Effector memory CD8-positive, alpha-beta T cell (primary cell): Measurements from ENCODE around the gene SPO11.
"Not testable (repeated sequence)": the region's sequence is repeated elsewhere in the genome, so short reads cannot be mapped to it uniquely, and the experiment has no call there.

Experiments used
- ATAC-seq: fragments of 150-1000 bp; cut with Tn5 transposase; replicated peaks from 2 replicates; pipeline ENCODE4 v1.10.0; 2021; ENCODE audit warnings: mild to moderate bottlenecking, moderate library complexity
- DNase-seq, 3 experiments: peaks; one replicate each; pipeline ENCODE4 v3.0.0; 2021
- H3K27ac Mint-ChIP-seq, 2 donors: one replicate each; pipeline ENCODE4 v1.8.0; 2022; ENCODE audit warnings: mild to moderate bottlenecking in 2 of 2, mixed read lengths in 2 of 2, moderate library complexity in 2 of 2
- H3K27me3 Mint-ChIP-seq, 2 donors: one replicate each; pipeline ENCODE4 v1.8.0; 2022; ENCODE audit warnings: mixed read lengths in 2 of 2
- H3K36me3 Mint-ChIP-seq: one replicate; pipeline ENCODE4 v1.8.0; 2022; ENCODE audit warnings: mild to moderate bottlenecking, moderate library complexity, mixed read lengths; ENCODE audit not compliant: insufficient read depth
- H3K4me1 Mint-ChIP-seq, 2 donors: one replicate each; pipeline ENCODE4 v1.8.0; 2022; ENCODE audit warnings: low read depth in 2 of 2, mixed read lengths in 2 of 2
- H3K4me3 Mint-ChIP-seq, 2 donors: one replicate each; pipeline ENCODE4 v1.8.0; 2022; ENCODE audit warnings: mild to moderate bottlenecking in 2 of 2, mixed read lengths in 2 of 2, moderate library complexity in 2 of 2
- H3K9me3 Mint-ChIP-seq, 2 donors: one replicate each; pipeline ENCODE4 v1.8.0; 2022; ENCODE audit warnings: mixed read lengths in 2 of 2

SPO11 gene

DNA sequence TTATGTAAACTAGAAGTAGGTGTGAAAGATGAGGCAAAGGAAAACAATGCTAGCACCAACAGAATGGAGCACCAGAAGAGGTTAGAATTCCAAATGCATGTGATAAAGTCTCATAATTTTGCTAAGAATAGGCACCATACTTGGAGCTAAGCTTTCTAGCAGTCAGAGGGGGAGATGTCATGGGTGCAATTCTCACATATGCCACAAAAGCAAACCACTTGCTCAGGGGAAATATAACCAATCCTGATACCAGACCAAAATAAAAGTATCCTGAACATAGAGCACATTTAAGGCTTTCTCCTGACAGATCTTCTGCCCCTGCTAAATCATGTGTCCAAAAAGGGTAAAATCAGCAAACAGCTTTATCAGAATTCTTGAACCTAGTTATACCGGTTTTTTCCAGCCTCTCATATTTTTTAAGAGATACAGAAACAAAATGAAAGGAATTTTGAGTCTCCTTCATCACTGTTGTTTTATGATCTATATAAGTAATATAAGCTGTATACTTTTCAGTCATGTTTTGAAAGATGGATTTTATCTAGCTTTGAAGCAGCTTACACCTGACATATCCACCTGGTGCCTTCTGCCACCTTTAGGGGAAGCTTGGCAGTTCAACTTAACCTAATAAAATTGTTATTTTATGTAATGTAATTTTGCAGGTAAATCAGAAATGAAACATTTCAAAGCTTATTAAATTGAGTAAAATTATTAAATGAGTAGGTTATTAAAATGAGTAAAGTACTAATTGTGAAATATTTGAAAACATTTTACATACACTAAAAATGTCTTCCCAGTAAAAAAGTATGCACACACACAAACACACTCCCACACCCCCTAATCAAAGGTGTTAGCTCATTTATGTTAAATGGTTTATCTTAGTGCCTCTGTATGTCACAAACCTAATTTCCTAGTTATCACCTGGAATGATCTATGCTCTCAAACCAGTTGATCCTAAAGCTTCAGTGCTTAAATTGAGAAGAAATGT lies 2.8 kb downstream of the SPO11 start:
- Mint-ChIP-seq H3K4me3 (no peak overlapping the region), H3K36me3 (no peaks in the 10 kb centered on the region), H3K4me1 (no peaks in the 10 kb centered on the region), H3K9me3 (no peaks in the 10 kb centered on the region), H3K27ac (no peak overlapping the region), H3K27me3 (peaks cover 27 to 44% of the 10 kb centered on the region in 2 donors)
- DNase-seq: no peak
- peak; percentile 33 for ATAC-seq

DNA sequence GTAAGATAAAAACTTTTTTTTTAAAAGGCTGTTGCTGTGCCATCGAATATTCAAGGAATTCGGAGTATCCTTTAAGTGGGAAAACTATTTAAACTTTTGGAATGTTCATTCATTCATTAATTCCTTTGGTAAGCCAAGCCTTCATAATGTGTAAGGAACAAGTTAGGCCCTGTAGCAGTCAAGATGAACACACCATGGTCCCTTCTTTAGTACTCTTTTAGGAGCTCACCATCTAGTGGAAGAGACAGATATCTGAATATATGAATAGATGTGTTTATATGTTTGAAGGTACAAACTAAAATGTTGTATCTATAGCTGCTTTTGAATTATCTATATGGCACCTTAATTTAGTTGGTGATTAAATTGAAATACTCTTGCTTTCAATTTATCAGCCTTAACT lies 5.8 kb downstream of the SPO11 start:
- Mint-ChIP-seq H3K4me1 (no peaks in the 10 kb centered on the region), H3K9me3 (no peaks in the 10 kb centered on the region), H3K27me3 (peaks cover 24 to 32% of the 10 kb centered on the region in 2 donors), H3K36me3 (no peaks in the 10 kb centered on the region), H3K4me3 (no peak overlapping the region), H3K27ac (no peak overlapping the region)
- ATAC-seq (no peak), DNase-seq (no peak)

DNA sequence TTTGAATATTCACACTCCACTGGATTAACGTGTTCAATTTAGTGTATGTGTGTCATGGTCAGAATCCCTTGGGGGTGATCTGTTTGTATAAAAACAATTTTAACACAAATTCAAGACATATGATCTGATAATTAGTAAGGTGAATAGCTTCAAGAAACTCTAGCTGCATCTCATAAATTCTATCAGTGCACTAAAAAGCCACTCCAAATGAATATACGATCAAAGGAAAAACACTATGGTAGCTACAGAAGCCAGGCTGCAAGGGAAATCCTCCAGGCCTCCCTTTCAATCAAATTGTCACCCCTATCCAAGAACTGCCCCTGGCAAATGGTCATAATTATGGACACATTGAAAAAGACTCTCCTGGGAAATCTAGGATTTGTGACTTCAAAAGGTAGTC lies 12.1 kb downstream of the SPO11 start:
- Mint-ChIP-seq H3K27me3 (peaks cover 15 to 25% of the 10 kb centered on the region in 2 donors), H3K27ac (no peak overlapping the region), H3K4me3 (no peak overlapping the region), H3K9me3 (no peaks in the 10 kb centered on the region), H3K4me1 (no peaks in the 10 kb centered on the region), H3K36me3 (no peaks in the 10 kb centered on the region)
- ATAC-seq (no peak), DNase-seq (no peak)

DNA sequence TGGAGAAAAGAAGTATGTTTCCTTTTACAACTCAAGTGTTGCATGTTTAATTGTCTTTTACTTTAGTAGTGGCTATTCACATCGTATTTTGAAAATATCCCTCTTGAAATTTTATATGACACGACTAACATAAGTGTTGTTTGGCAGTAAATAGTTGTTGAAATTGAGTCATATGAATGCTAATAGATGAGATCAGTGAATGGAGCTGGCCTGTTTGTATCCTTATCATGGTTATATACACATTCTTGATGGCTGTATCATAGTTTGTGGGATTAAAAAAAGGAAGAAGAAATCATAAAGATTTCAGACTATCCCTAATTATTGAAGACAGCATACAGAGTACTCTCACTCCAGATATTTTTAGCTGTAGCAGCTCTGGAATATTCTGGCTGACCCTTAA lies 13.2 kb downstream of the SPO11 start:
- H3K4me3 Mint-ChIP-seq: no peak overlapping the region
- H3K27me3 Mint-ChIP-seq: peaks cover 14 to 22% of the 10 kb centered on the region in 2 donors
- H3K27ac Mint-ChIP-seq: no peak overlapping the region
- no peaks in the 10 kb centered on the region for H3K4me1 Mint-ChIP-seq
- no peak for DNase-seq
- H3K36me3 Mint-ChIP-seq: no peaks in the 10 kb centered on the region
- ATAC-seq: no peak
- H3K9me3 Mint-ChIP-seq: no peaks in the 10 kb centered on the region

DNA sequence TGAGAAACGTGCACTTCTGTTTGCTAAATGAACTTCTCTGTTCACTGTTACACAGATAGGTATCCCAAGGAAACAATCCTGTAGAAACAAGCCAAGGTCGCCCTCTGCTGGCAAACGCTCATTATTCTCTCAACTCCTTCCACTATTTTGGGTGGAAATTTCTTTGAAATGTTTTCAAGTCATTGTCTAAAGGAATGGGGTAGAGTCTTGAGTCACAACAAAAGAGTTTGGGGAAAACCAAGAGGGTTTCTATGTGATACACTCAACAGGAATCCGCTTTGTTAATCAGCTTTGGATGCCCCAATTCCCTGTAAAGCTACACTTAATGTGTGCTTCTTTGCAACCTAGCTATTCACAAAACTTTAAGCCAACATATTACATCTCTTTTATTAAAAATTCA lies 16.9 kb downstream of the SPO11 start:
- DNase-seq (peak; percentile 60 to 67 (median 64)), ATAC-seq (peak; percentile 23)
- Mint-ChIP-seq H3K36me3 (peaks cover 12% of the 10 kb centered on the region), H3K27ac (no peak overlapping the region), H3K4me3 (no peak overlapping the region), H3K4me1 (peaks cover 0 to under 1% of the 10 kb centered on the region in 2 donors), H3K9me3 (no peaks in the 10 kb centered on the region), H3K27me3 (peaks cover 9 to 13% of the 10 kb centered on the region in 2 donors)

DNA sequence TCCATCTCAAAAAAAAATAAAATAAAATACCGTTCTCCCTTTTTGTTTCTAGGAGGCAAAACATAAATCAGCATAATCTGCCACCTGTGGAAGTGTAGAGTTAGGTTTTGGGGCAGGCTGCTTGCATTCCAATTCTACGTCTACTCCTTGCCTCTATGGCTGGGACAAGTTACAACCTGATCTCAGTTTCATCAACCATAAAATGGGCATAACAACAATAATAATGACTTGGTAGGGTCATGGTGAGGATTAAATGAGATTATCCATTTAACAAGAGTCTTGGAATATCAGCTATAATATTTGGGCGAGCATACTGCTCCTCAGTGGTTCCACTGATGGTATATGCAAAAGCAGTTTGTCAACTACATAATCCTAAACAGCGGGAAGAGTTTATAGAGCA lies 17.8 kb downstream of the SPO11 start:
- peaks cover 8 to 10% of the 10 kb centered on the region in 2 donors for H3K4me1 Mint-ChIP-seq
- H3K27ac Mint-ChIP-seq: no peak overlapping the region
- H3K27me3 Mint-ChIP-seq: peaks cover 6 to 9% of the 10 kb centered on the region in 2 donors
- no peak overlapping the region for H3K4me3 Mint-ChIP-seq
- peaks cover 20% of the 10 kb centered on the region for H3K36me3 Mint-ChIP-seq
- H3K9me3 Mint-ChIP-seq: no peaks in the 10 kb centered on the region
- ATAC-seq (no peak), DNase-seq (no peak)

- ATAC-seq, H3K4me3 Mint-ChIP-seq, H3K9me3 Mint-ChIP-seq: not testable (repeated sequence)
These were observed 18.8 kb downstream of the SPO11 start for GRCh38 chr20:57348200-57348921.

GRCh38 chr20:57348922-57349574 lies 19.4 kb downstream of the SPO11 start:
- ATAC-seq, H3K27ac Mint-ChIP-seq, H3K27me3 Mint-ChIP-seq, H3K9me3 Mint-ChIP-seq, DNase-seq, H3K4me3 Mint-ChIP-seq: not testable (repeated sequence)
- H3K4me1 Mint-ChIP-seq: peaks cover 16 to 21% of the 10 kb centered on the region in 2 donors
- H3K36me3 Mint-ChIP-seq: peaks cover 27% of the 10 kb centered on the region

More at GRCh38 chr20:57348200-57348921, 18.8 kb downstream of the SPO11 start:
- H3K27me3 Mint-ChIP-seq, DNase-seq, H3K27ac Mint-ChIP-seq: not testable (repeated sequence)
- H3K36me3 Mint-ChIP-seq: peaks cover 26% of the 10 kb centered on the region
- peaks cover 15 to 16% of the 10 kb centered on the region in 2 donors for H3K4me1 Mint-ChIP-seq

- H3K27me3 Mint-ChIP-seq: no peaks in the 10 kb centered on the region
- ATAC-seq (no peak), DNase-seq (no peak)
- peak overlapping the region; percentile 83 to 86 for H3K4me3 Mint-ChIP-seq
- H3K36me3 Mint-ChIP-seq: peaks cover 36% of the 10 kb centered on the region
- peaks cover 16 to 21% of the 10 kb centered on the region in 2 donors for H3K4me1 Mint-ChIP-seq
- H3K9me3 Mint-ChIP-seq: no peaks in the 10 kb centered on the region
- H3K27ac Mint-ChIP-seq: peak overlapping the region in 1 of 2 donors; percentile 90
These were observed 20.6 kb downstream of the SPO11 start for GRCh38 chr20:57350081-57350710.

DNA sequence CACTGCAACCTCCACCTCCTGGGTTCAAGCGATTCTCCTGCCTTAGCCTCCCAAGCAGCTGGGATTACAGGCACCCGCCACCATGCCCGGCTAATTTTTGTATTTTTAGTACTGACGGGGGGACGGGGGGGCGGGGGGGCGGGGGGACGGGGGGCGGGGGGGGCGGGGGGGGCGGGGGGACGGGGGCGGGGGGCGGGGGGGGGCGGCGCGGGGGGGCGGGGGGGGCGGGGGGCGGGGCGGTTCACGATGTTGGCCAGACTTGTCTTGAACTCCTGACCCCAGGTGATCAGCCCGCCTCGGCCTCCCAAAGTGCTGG lies 21.1 kb downstream of the SPO11 start:
- not testable (repeated sequence) for H3K9me3 Mint-ChIP-seq, DNase-seq, H3K27me3 Mint-ChIP-seq, ATAC-seq
- H3K4me1 Mint-ChIP-seq: peaks cover 16 to 25% of the 10 kb centered on the region in 2 donors
- peaks cover 37% of the 10 kb centered on the region for H3K36me3 Mint-ChIP-seq
- peak overlapping the region; percentile 83 to 86 for H3K4me3 Mint-ChIP-seq
- peak overlapping the region; percentile 90 to 92 for H3K27ac Mint-ChIP-seq

GRCh38 chr20:57351042-57351783 lies 21.6 kb downstream of the SPO11 start, which contains the start of gene RAE1:
Gene RAE1 (plus strand): TSS chr20:57351255. CDS start chr20:57354039, 2,784 bp downstream.
- H3K36me3 Mint-ChIP-seq: peaks cover 42% of the 10 kb centered on the region
- peak within 1 kb of the TSS; percentile 90 to 92 for H3K27ac Mint-ChIP-seq
- no peaks in the 10 kb centered on the region for H3K27me3 Mint-ChIP-seq
- peak within 1 kb of the TSS; percentile 83 to 86 for H3K4me3 Mint-ChIP-seq
- H3K4me1 Mint-ChIP-seq: peaks cover 16 to 27% of the 10 kb centered on the region in 2 donors
- H3K9me3 Mint-ChIP-seq: no peaks in the 10 kb centered on the region
- ATAC-seq (peak; percentile 87), DNase-seq (peak; percentile 85 to 90 (median 86))

GRCh38 chr20:57352305-57352704 lies 22.7 kb downstream of the SPO11 start:
- H3K9me3 Mint-ChIP-seq: no peaks in the 10 kb centered on the region
- no peaks in the 10 kb centered on the region for H3K27me3 Mint-ChIP-seq
- ATAC-seq (no peak), DNase-seq (no peak)
- peak overlapping the region; percentile 90 to 92 for H3K27ac Mint-ChIP-seq
- peaks cover 50% of the 10 kb centered on the region for H3K36me3 Mint-ChIP-seq
- peak overlapping the region; percentile 83 to 86 for H3K4me3 Mint-ChIP-seq
- peaks cover 16 to 27% of the 10 kb centered on the region in 2 donors for H3K4me1 Mint-ChIP-seq
